HG03280 (cell line): Measurements from ENCODE around the gene GNAO1.

Source experiments
- ATAC-seq: cut with Tn5 transposase; IDR thresholded peaks from one replicate; pipeline ENCODE4 v1.9.1; 2021; ENCODE audit warnings: mild to moderate bottlenecking, moderate library complexity; ENCODE audit not compliant: unreplicated experiment

Gene GNAO1

GRCh38 chr16:56191156-56191815 lies at the start of gene GNAO1:
Gene GNAO1, plus strand, starts transcription at chr16:56191489. Its CDS starts 747 bp downstream, at chr16:56192236.
- ATAC-seq = no peak

DNA sequence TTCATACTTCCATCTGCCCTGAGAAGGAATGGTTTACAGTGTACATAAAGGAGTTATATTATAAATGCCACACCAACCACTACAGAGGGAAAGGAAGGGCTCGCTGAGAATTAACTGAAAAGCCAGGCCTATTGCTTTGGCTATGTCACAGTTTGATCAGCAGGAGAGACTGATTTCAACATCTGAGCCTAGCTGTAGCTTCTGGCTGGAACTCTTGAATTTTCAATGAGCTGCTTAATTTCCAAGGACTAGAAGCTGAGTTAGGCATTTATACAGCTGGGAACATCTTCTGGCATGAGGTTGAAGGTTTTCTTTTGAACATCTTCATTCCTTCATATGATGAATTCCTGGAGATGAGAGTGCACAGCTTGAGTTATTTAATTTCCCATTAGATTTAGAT lies 47.6 kb upstream of the GNAO1 start:
- no peak for ATAC-seq

DNA sequence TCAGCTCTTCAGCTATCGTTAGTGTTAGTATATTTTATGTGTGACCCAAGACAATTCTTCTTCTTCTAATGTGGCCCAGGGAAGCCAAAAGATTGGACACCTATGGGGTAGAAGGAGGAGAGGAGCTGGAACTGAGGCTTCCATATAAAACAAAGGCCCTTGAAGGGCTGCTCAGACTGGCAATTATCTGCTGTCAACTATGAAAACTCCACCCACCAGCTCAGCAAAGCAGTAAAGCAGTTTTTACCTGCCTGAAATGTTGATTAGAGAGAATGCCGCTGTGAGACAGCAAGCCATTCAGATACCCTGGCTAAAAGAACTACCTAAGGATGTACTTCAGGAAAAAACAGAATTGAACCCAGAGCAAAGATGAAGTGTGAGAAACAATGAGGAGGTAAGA lies 45.9 kb upstream of the GNAO1 start:
- no peak for ATAC-seq

DNA sequence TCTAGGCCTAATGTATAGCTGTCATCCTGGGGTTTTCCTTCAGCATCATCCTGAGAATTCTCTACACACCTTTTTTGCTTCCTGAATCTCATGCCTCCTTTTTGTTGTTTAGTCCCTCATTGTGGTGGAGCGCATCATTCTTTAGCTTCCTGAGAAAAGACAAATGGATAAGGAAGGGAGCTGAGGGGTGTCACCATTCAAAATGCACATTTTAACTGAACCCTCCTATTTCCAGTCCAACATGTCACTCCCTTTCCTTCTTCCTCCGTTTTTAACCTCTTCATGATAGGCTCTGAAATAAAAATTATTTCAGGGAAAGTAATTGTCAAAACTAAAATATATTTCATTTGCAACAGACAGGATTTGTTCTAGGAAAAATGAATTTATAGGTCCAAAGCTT lies 39.7 kb upstream of the GNAO1 start:
- no peak for ATAC-seq

DNA sequence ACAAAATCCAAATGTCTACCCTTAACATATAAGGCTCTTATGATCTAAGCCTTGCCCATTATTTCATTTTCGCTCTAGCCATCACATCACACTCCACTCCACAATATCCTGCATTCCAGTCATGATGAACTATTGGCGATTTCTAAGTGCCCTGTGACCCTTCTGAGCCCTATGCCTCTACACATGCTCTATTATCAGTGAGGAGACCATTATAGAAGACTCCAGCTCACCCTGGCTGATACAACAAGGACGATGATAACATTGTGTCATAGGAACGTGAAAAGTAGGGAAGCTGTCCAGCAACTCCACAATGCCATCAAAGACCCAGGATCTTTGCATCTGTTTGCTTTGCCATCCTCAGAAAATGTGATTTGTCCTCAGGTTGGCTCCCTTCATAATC lies 29.6 kb upstream of the GNAO1 start:
- ATAC-seq = no peak

DNA sequence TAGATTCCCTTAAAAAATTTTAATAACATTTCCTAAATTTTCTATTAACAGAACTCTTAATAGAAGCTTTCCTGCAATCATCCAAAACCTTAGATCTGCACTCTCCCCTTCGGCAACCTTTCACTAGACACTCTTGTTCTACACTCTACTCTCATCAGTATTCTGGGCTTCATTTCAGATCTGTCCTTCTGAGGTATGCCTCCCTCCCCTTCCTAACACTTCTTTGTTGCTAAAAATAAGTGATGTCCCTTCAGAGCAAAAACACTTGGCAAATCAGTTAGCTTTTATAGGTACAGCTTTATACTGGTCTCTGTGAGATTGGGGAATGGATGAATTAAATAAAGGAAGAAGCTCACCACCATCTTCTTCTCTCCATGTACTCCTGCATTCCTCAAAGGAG lies 28.2 kb upstream of the GNAO1 start:
- ATAC-seq = no peak

GRCh38 chr16:56163938-56164337 lies 27.4 kb upstream of the GNAO1 start:
- no peak for ATAC-seq

GRCh38 chr16:56164636-56165035 lies 26.7 kb upstream of the GNAO1 start:
- ATAC-seq = no peak

DNA sequence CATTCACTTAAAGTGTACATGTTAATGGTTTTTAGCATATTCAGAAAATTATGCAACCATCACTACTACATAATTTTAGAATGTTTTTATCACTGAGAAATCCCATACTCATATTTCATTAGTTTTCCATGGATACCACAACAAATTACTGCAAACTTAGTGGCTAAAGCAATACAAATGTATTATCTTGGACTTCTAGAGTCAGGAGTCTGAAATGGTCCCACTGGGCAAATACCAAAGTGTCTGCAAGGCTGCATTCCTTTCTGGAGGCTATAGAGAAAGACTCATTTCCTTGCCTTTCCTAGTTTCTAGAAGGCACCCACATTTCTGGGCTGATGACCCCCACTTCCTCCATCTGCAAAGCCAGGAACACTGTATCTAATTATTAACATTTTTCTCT lies 16.9 kb upstream of the GNAO1 start:
- no peak for ATAC-seq

DNA sequence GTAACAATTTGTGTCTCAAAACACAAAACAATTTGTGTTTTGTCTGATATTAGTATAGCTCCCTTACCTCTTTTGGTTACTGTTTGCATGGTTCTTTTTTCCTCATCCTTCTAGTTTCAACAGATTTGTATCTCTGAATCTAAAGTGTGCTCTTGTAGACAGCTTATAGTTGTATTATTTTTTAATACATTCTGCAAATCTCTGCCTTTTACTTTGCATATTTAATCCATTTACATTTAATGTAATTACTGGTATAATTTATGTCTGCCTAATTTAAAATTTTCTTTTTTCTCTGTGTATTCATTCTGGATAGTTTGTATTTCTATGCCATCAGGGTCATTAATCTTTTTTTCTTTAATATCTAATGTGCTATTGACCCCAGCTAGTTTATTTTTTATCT lies 9.9 kb upstream of the GNAO1 start:
- ATAC-seq = no peak

DNA sequence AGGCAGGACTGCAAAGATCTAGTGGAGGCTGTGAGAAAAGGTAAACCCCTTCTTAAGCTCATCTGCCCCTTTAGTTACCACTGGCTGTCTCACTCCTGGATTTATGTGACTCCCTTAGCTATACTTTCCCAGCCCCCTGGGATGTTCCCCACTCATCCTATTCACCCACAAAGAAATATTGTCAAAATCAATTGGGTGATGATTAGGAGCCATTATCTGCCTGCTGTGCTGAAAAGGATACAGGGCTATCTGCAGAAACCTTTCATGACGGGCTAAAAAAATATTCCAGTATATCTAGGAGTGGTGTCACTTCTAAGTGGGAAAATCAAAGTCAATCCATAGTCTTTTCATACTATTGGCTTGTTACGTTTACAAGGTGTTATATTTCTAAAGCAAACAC lies 8.0 kb upstream of the GNAO1 start:
- no peak for ATAC-seq

DNA sequence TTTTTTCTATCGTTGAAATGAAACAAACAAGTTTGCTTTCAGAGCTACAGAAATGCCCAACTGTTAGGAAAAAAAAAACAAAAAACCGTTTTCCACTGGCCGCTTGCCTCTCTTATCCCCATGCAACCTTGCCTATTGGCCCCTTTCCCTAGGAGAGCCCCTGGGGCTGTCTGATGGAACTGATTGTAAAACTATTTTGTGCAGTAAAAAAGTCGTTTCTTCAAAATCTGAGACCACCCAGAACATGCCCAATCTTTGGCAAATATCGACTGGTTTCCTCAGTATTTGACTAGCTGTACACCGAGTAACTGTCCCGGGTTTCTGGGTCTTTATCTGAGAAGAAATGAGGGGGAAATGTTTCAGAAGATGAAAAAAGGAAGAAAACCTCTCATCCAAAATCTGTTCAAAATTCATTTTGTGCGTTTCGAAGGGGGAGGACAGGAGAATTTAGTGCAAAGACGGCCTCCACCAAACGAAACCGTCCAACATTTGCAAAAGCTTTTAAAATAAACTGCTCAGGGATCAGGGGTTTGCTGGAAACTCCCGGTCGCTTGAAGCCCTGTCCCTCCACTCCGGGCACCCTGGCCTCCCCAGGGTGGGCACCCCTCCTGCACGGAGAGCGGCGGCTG lies 1.1 kb upstream of the GNAO1 start:
- ATAC-seq = no peak

DNA sequence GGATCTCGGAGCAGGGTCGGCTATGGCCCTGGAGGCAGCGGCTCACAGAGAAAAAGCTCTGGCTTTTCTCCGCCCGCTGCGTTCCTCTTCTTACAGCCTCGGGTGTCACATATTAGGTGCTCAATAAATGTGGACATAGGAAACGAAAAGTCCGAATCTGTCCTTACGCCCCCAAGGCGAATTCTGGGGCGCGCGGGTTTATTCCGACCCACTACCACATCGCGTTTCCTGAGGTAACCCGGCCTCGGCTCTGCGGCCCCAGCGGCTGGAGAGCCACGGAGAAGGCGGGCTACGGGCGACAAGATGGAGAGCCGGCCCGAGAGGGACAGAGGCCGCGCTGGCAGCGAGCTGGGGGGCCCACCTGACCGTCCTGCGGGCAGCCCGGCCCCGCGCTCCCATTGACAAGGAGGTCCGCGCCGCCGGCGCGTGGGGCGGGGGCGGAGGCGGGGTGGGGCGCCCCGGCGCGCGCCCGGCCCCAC lies 573 bp upstream of the GNAO1 start:
- ATAC-seq = no peak

DNA sequence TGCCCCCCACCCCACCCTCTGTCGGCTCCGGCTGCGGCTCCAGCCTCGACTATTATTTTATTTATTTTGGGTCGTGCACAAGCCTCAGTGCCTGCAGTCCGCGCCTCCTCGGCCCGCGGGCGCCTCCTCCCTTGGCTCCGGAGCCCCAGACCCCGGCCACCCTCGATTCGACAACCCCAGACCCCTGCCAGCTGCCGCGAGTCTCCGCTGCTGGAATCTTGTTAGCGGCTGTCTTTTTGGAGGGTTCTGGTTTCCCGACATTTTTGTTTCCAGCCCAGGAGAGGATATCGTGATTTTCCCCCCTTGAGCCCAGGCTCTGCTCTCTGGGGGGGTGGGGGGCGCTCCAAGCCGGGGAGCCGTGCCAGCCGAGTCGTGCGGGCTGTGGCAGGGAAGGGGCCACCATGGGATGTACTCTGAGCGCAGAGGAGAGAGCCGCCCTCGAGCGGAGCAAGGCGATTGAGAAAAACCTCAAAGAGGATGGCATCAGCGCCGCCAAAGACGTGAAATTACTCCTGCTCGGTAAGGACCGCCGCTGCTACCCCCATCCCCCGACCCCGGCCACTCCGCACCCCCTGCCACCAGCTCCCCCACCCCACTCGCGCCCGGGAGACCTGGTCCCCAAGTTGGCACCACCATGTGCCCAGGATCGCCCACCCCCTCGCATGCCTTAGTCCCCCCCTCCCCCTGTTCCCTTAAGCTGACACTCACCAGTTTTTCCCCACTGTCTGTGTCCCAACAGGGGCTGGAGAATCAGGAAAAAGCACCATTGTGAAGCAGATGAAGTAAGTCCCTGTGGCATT lies 746 bp downstream of the GNAO1 start:
- no peak for ATAC-seq

DNA sequence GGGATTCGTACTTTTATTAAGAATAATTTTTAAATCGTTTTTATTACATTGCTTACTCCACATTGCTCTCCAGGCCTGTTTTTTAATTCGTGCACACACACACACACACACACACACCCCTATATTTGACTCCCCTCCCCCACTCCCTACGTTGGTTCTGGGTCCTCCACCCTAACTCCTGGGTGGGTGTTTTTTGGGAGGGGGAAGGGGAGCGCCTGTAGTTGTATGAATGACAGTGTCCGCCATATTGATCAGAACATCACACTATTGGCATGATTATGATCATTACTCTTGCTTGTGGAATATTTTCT lies 1.3 kb downstream of the GNAO1 start:
- no peak for ATAC-seq

DNA sequence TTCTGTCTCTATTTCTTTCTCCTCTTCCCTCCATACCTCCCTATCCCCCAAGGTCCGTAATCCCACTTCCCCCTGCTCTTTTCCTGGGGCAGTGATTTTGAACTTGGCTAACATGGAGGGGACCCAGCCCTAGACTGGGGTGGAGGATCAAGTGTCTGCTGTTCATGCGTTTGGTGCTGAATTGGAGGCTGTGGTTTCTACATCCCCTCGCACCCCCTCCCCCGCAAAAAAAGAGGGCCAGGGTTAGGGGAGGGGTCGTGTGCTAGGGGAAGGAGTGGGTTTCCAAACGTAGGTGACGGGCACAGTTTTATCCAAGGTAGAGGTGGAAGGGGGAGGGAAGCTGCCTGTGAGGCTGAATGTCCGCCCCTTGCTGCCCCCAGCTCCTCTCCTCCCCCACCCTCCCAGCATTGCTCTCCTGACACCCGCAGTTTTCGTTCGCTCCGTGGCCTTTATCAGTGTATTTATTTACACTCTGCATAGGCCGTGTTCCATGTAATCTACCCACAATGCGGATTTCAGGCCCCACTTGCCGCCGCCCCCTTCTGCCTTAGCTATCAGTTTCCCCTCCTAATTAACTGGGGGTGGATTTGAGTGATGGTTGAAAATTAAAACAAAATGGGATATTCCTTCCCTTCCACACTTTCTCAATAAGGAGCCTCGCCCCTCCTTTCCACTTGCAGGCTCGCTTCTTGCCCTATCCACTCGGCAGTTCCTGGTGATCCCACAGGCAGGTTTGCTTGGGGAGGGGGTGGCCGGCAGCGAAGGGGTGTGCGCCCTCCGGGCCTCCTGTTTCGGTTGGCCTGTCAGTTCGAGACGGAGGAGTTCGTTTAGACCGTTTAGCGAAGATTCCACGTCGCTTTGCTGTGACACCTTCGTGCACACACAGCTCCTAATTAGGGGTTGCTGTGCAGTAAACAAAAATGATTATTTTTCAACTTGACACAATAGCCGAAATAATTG lies 2.0 kb downstream of the GNAO1 start:
- no peak for ATAC-seq

GRCh38 chr16:56193951-56194726 lies 2.9 kb downstream of the GNAO1 start:
- ATAC-seq = no peak

DNA sequence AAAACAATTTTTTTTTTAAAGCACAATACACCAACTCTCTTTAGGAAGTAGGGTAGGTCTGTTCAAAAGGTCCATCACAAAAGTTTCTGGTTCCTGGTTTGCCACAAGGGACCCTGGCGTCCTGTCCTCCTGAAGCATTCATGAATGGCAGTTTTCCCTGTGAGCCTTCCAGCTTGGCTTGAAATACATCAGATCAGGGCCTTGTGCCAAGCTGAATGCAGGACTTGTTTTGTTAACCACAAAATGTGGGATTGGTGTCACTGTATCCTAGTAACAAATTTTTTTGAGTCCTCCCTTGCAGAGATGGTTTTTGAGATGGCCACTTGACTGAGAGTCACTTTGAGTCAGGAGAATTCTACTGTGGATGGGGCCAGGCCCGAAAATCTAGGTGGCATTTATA lies 3.9 kb downstream of the GNAO1 start:
- ATAC-seq = no peak

DNA sequence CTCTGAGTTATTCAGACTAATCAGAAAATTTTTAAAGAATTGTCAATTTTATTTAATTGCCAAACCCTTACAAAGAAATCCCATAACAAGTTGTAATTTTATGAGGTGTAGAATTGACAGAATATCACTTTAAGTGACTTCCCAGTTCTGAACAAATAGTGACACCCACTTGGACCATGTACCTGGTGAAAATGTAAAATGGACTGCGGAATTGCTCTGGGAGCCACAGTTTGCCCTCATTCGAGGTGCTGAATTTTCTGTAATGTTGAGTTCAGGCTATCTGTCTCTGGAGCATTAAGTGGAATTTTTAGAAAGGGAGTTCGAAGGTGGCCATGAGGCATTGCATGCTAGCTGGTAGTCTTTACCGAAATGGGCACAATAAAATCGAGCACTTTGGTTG lies 5.1 kb downstream of the GNAO1 start:
- no peak for ATAC-seq
